B cell (primary cell): ENCODE measurements around the gene SLC25A24.

Experiments used
- CTCF ChIP-seq: fragments of 200-600 bp; IDR thresholded peaks from one replicate; pipeline ENCODE4 v1.8.0; 2022; ENCODE audit warnings: antibody characterized with exemption, mild to moderate bottlenecking
- EZH2 ChIP-seq: IDR thresholded peaks from 2 replicates; pipeline ENCODE4 v1.6.1; 2012; ENCODE audit warnings: borderline replicate concordance, low read depth, mild to moderate bottlenecking, moderate library complexity, low read length; ENCODE audit not compliant: insufficient read depth, poor library complexity, severe bottlenecking

- TF ChIP-seq EZH2: no peak
- TF ChIP-seq CTCF: no peak
Measured at GRCh38 chr1:108109295-108109973, 90.7 kb downstream of the SLC25A24 start.
